Right lobe of liver (tissue), 4 donors: ENCODE results near the gene MTCH1.

Experiments
- CTCF ChIP-seq, 4 donors: fragments of 200-600 bp in 3 of 4; fragments of 450-650 bp in 1 of 4; IDR thresholded peaks; one replicate each; pipeline versions ENCODE4 v1.5.1 to v1.8.0; 2016 to 2022; ENCODE audit warnings: antibody characterized with exemption in 4 of 4, mild to moderate bottlenecking in 2 of 4
- POLR2A ChIP-seq: fragments of 450-650 bp; IDR thresholded peaks from one replicate; pipeline ENCODE4 v1.6.1; 2017; ENCODE audit warnings: antibody characterized with exemption, mild to moderate bottlenecking
- donor health status: DM: no; HTN: no; CAD: no.
- donor health status: DM: no; HTN: no; CAD: no.
- donor health status: DM: no; HTN: yes; CAD: no.

DNA sequence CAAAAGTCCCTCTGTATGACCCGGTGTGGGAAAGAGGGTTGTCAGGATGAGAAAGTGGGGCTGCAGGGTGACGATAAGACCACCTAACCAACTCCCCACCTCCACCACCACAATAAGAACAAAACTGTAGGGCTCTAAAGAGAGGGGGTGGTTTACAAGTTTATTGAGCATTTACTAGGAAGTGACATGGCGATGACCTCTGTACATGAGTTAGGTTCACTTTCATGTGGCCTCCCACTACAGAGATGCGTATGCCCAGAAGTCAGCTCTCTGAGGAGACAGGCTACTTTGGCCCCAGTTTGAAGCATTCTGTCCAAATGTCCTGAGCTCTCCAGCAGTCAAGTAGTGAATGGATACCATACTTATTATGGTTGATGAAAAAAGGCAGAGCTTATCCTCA is 60.2 kb downstream of the MTCH1 start:
- no peak for TF ChIP-seq CTCF (IDR thresholded peaks at IDR 0.05)
- no peak for TF ChIP-seq POLR2A
